ENCODE measurements around the gene SURF2.

- TF ChIP-seq CTCF (IDR thresholded peaks at IDR 0.05) (no peak), POLR2A (IDR thresholded peaks at IDR 0.05) (no peak)
These were observed 38.4 kb downstream of the SURF2 start for GRCh38 chr9:133394687-133395271.
